PFSK-1 (cell line): ENCODE results near the gene HCAR1.

Experiments used
- POLR2AphosphoS5 ChIP-seq: IDR thresholded peaks from 2 replicates; pipeline ENCODE4 v1.6.1; 2012; ENCODE audit warnings: low read depth, mild to moderate bottlenecking, control low read depth, low read length, moderate library complexity
- TAF1 ChIP-seq: IDR thresholded peaks from 2 replicates; pipeline ENCODE4 v1.6.1; 2012; ENCODE audit warnings: low read length, control low read depth, borderline replicate concordance; ENCODE audit not compliant: insufficient read depth
- TF ChIP-seq, protein P1 (sequence below), 2 experiments: IDR thresholded peaks; 2 replicates each; pipeline versions ENCODE4 v1.6.1 to v1.8.0; 2011 to 2012; ENCODE audit warnings: low read depth in 2 of 2, low read length in 2 of 2, control low read depth in 1 of 2, inconsistent platforms in 1 of 2, mild to moderate bottlenecking in 1 of 2, moderate library complexity in 1 of 2; ENCODE audit not compliant: insufficient read depth in 1 of 2

DNA sequence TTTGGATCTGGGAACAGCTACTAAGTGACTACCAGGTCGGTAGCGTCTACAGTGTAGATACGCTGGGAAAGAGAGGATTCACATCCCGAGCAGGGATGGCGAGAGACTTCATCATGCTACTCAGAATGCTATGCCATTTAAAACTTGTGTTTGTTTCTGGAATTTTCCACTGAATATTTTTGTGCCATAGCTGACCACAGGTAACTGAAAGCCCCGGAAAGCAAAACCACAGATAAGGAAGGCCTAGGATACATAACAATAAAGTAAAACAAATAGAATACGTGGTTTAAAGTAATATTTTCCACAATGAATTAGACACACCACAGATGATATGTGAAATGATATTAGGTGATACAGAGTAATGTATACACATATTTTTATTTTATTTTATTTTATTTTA, 7.9 kb upstream of the HCAR1 start:
- TF ChIP-seq POLR2AphosphoS5 (no peak), TAF1 (no peak)
- TF ChIP-seq, protein P1, sequence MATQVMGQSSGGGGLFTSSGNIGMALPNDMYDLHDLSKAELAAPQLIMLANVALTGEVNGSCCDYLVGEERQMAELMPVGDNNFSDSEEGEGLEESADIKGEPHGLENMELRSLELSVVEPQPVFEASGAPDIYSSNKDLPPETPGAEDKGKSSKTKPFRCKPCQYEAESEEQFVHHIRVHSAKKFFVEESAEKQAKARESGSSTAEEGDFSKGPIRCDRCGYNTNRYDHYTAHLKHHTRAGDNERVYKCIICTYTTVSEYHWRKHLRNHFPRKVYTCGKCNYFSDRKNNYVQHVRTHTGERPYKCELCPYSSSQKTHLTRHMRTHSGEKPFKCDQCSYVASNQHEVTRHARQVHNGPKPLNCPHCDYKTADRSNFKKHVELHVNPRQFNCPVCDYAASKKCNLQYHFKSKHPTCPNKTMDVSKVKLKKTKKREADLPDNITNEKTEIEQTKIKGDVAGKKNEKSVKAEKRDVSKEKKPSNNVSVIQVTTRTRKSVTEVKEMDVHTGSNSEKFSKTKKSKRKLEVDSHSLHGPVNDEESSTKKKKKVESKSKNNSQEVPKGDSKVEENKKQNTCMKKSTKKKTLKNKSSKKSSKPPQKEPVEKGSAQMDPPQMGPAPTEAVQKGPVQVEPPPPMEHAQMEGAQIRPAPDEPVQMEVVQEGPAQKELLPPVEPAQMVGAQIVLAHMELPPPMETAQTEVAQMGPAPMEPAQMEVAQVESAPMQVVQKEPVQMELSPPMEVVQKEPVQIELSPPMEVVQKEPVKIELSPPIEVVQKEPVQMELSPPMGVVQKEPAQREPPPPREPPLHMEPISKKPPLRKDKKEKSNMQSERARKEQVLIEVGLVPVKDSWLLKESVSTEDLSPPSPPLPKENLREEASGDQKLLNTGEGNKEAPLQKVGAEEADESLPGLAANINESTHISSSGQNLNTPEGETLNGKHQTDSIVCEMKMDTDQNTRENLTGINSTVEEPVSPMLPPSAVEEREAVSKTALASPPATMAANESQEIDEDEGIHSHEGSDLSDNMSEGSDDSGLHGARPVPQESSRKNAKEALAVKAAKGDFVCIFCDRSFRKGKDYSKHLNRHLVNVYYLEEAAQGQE (IDR thresholded peaks at IDR 0.05; ENCODE audit: insufficient read depth in 1 of 2, low read depth in 2 of 2, low read length in 2 of 2) = no peak
